CD14-positive monocyte (primary cell): ENCODE measurements around the gene COTL1. TPM values are rescaled to one million over a fixed set of nuclear protein-coding genes. Genes with fewer than 3 reads are reported as not detected.

Experiments used
- DNase-seq, 3 donors: peaks; one replicate each; pipeline ENCODE4 v3.0.0-alpha.2; 2011 to 2022
- H2AFZ ChIP-seq: 2 replicates; pipeline ENCODE4 v1.6.0; 2012; ENCODE audit warnings: mild to moderate bottlenecking, low read depth, low read length, inconsistent platforms; ENCODE audit not compliant: insufficient read depth, poor library complexity, severe bottlenecking
- H3K27ac ChIP-seq, 2 donors: 1 replicate in 1 of 2; 2 replicates in 1 of 2; pipeline ENCODE4 v1.5.1; 2012 to 2013; ENCODE audit warnings: low read length in 2 of 2, control low read depth in 1 of 2, inconsistent platforms in 1 of 2, low read depth in 1 of 2, mild to moderate bottlenecking in 1 of 2
- H3K27me3 ChIP-seq, 2 donors: one replicate each; pipeline versions ENCODE4 v1.6.0 to v1.6.1; 2011 to 2013; ENCODE audit warnings: low read length in 2 of 2; ENCODE audit not compliant: control insufficient read depth in 2 of 2, insufficient read depth in 2 of 2
- H3K36me3 ChIP-seq, 2 donors: replicated peaks in 1 of 2; 1 replicate in 1 of 2; 2 replicates in 1 of 2; pipeline versions ENCODE4 v1.5.1 to v1.6.1; 2012 to 2013; ENCODE audit warnings: low read length in 2 of 2, control low read depth in 1 of 2, inconsistent platforms in 1 of 2, mild to moderate bottlenecking in 1 of 2; ENCODE audit not compliant: insufficient read depth in 2 of 2, control insufficient read depth in 1 of 2
- H3K4me1 ChIP-seq, 2 donors: 1 replicate in 1 of 2; 2 replicates in 1 of 2; pipeline versions ENCODE4 v1.5.1 to v1.6.1; 2012 to 2013; ENCODE audit warnings: low read length in 2 of 2, control low read depth in 1 of 2, inconsistent platforms in 1 of 2, mild to moderate bottlenecking in 1 of 2, moderate library complexity in 1 of 2; ENCODE audit not compliant: insufficient read depth in 2 of 2, control insufficient read depth in 1 of 2
- H3K4me2 ChIP-seq: replicated peaks from 2 replicates; pipeline ENCODE3; 2012; ENCODE audit warnings: low read length, moderate library complexity, mild to moderate bottlenecking; ENCODE audit not compliant: poor library complexity, severe bottlenecking; ENCODE audit errors: extremely low read depth
- H3K4me3 ChIP-seq, 3 experiments: fragments of 200-600 bp in 1 of 3; sonication (generic) in 1 of 3; replicated peaks in 1 of 3; 1 replicate in 2 of 3; 2 replicates in 1 of 3; pipeline ENCODE4 v1.5.1; 2011 to 2013; ENCODE audit warnings: low read length in 3 of 3, mild to moderate bottlenecking in 3 of 3, control low read depth in 2 of 3, low read depth in 2 of 3, inconsistent platforms in 1 of 3, moderate library complexity in 1 of 3
- H3K79me2 ChIP-seq: 2 replicates; pipeline ENCODE4 v1.6.0; 2012; ENCODE audit warnings: mild to moderate bottlenecking, control low read depth, inconsistent platforms, low read length, moderate library complexity; ENCODE audit not compliant: insufficient read depth
- H3K9ac ChIP-seq: 2 replicates; pipeline ENCODE4 v1.6.0; 2017; ENCODE audit warnings: low read length, mild to moderate bottlenecking; ENCODE audit not compliant: insufficient read depth, poor library complexity, severe bottlenecking
- H3K9me3 ChIP-seq, 2 donors: replicated peaks in 1 of 2; 1 replicate in 1 of 2; 2 replicates in 1 of 2; pipeline versions ENCODE4 v1.5.1 to v1.6.1; 2012 to 2013; ENCODE audit warnings: low read length in 2 of 2, control low read depth in 1 of 2; ENCODE audit not compliant: control insufficient read depth in 1 of 2, insufficient read depth in 1 of 2
- H4K20me1 ChIP-seq: 2 replicates; pipeline ENCODE4 v1.6.0; 2012; ENCODE audit warnings: mild to moderate bottlenecking, low read length, control low read depth, moderate library complexity; ENCODE audit not compliant: insufficient read depth
- H3K27ac Mint-ChIP-seq, 7 donors: one replicate each; pipeline ENCODE4 v1.8.0; 2020; ENCODE audit warnings: mild to moderate bottlenecking in 7 of 7, mixed read lengths in 7 of 7, moderate library complexity in 6 of 7, inconsistent platforms in 2 of 7
- H3K27me3 Mint-ChIP-seq, 3 donors: one replicate each; pipeline ENCODE4 v1.8.0; 2021 to 2022; ENCODE audit warnings: low read depth in 3 of 3, mild to moderate bottlenecking in 3 of 3, mixed read lengths in 3 of 3, moderate library complexity in 3 of 3, inconsistent platforms in 1 of 3
- H3K36me3 Mint-ChIP-seq, 2 donors: one replicate each; pipeline ENCODE4 v1.8.0; 2020; ENCODE audit warnings: mixed read lengths in 2 of 2, inconsistent platforms in 1 of 2, mild to moderate bottlenecking in 1 of 2
- H3K4me1 Mint-ChIP-seq: one replicate; pipeline ENCODE4 v1.8.0; 2020; ENCODE audit warnings: mild to moderate bottlenecking, mixed read lengths
- H3K4me3 Mint-ChIP-seq, 2 donors: one replicate each; pipeline ENCODE4 v1.8.0; 2020; ENCODE audit warnings: mild to moderate bottlenecking in 2 of 2, mixed read lengths in 2 of 2, moderate library complexity in 1 of 2
- H3K9me3 Mint-ChIP-seq, 7 donors: one replicate each; pipeline ENCODE4 v1.8.0; 2020 to 2022; ENCODE audit warnings: mixed read lengths in 7 of 7, mild to moderate bottlenecking in 6 of 7, moderate library complexity in 6 of 7, inconsistent platforms in 2 of 7
- CTCF ChIP-seq: fragments of 200-600 bp; IDR thresholded peaks from one replicate; pipeline ENCODE4 v1.8.0; 2022; ENCODE audit warnings: antibody characterized with exemption, mild to moderate bottlenecking
- WGBS: methylation state at CpG from one replicate; pipeline ENCODE4 v1.1.5; 2013; ENCODE audit warnings: missing lambda C conversion rate; ENCODE audit not compliant: insufficient coverage; 5-methylcytosine and 5-hydroxymethylcytosine counted together
- intact Hi-C, 2 donors: fragments of 100-400 bp; cut with micrococcal nuclease; formaldehyde crosslinking; loops; one replicate each; pipeline versions ENCODE4 v1.15.0 to v1.15.1; 2023
- polyA plus RNA-seq, 3 donors: library from polyadenylated mRNA; depleted of rRNA in 1 of 3; unstranded in 2 of 3; stranded (reverse) in 1 of 3; fragments of 300-500 nt in 2 of 3; fragments of >200 nt in 1 of 3; fragmentation: Illumina TruSeq in 2 of 3; gene quantifications; 1 replicate in 2 of 3; 2 replicates in 1 of 3; pipeline ENCODE4 v1.2.3, GENCODE V29; 2012 to 2021

The COTL1 gene
- polyA plus RNA-seq, 3 donors = 648 to 1,843 (median 1,643) TPM

- no peaks in the 10 kb centered on the region for H3K27me3 ChIP-seq
- H4K20me1 ChIP-seq = peaks cover 100% of the 10 kb centered on the region
- no peak overlapping the region for H3K4me3 ChIP-seq
- H3K4me2 ChIP-seq = no peak overlapping the region
- no peak for DNase-seq
- H3K4me1 ChIP-seq = peaks cover 42 to 43% of the 10 kb centered on the region in 2 donors
- Mint-ChIP-seq H3K27ac (peak overlapping the region in 2 of 7 donors; percentile 68 to 69), H3K4me3 (no peak overlapping the region), H3K4me1 (peaks cover 49% of the 10 kb centered on the region), H3K9me3 (no peaks in the 10 kb centered on the region), H3K36me3 (peaks cover 73 to 90% of the 10 kb centered on the region in 2 donors), H3K27me3 (peaks cover 0 to 2% (median 0%) of the 10 kb centered on the region in 3 donors)
- intact Hi-C loops = loop anchor here in 1 of 2 donors (5.0 to 10.0 kb wide), 2 partner anchors 32 to 395 kb away; no protein-coding TSS in a partner anchor
- H3K36me3 ChIP-seq = peaks cover 65 to 82% of the 10 kb centered on the region in 2 donors
- H3K9me3 ChIP-seq = no peaks in the 10 kb centered on the region
- peak overlapping the region; percentile 13 to 45 for H3K27ac ChIP-seq
- 97% methylated on average over 22 of the region's 24 CpGs for whole genome bisulfite sequencing
- TF ChIP-seq CTCF = no peak
- H3K9ac ChIP-seq = no peak overlapping the region
- H3K79me2 ChIP-seq = peaks cover 94% of the 10 kb centered on the region
- H2AFZ ChIP-seq = no peak overlapping the region
Observed at GRCh38 chr16:84589975-84590719, 27.7 kb downstream of the COTL1 start.

GRCh38 chr16:84588991-84589390 is 28.9 kb downstream of the COTL1 start:
- Mint-ChIP-seq H3K4me1 (peaks cover 45% of the 10 kb centered on the region), H3K36me3 (peaks cover 74 to 90% of the 10 kb centered on the region in 2 donors), H3K9me3 (no peaks in the 10 kb centered on the region), H3K4me3 (no peak overlapping the region), H3K27ac (peak overlapping the region in 2 of 7 donors; percentile 55 to 57), H3K27me3 (peaks cover 0 to 2% (median 0%) of the 10 kb centered on the region in 3 donors)
- DNase-seq = no peak
- intact Hi-C loops = loop anchor here in 1 of 2 donors (5.0 kb wide), 1 partner anchor 33 kb away; no protein-coding TSS in a partner anchor
- Histone ChIP-seq H3K27ac (peak overlapping the region in 1 of 2 donors; percentile 45), H3K4me3 (no peak overlapping the region), H3K4me2 (no peak overlapping the region), H3K36me3 (peaks cover 71 to 82% of the 10 kb centered on the region in 2 donors), H3K79me2 (peaks cover 94% of the 10 kb centered on the region), H2AFZ (no peak overlapping the region), H3K4me1 (peaks cover 42 to 43% of the 10 kb centered on the region in 2 donors), H3K9me3 (no peaks in the 10 kb centered on the region), H3K9ac (no peak overlapping the region), H4K20me1 (peaks cover 100% of the 10 kb centered on the region), H3K27me3 (no peaks in the 10 kb centered on the region)
- TF ChIP-seq CTCF = no peak
- WGBS = 93% methylated on average over 4 of the region's 8 CpGs
